Gastrocnemius medialis (tissue), 4 donors: ENCODE results near the gene GRIK4. TPM values are rescaled to one million over a fixed set of nuclear protein-coding genes. Genes with fewer than 3 reads are reported as not detected.

Source experiments
- ATAC-seq, 2 donors: fragments of 150-250 bp; one replicate each; pipeline ENCODE4 v1.9.1; 2016
- DNase-seq, 2 donors: peaks; one replicate each; pipeline ENCODE4 v3.0.0-alpha.2; 2019
- H3K27ac ChIP-seq, 4 donors: fragments of 200-600 bp; sonication (generic); 1 replicate in 1 of 4; 2 replicates in 3 of 4; pipeline ENCODE4 v1.5.1; 2016 to 2018; ENCODE audit warnings: mild to moderate bottlenecking in 2 of 4, moderate library complexity in 1 of 4
- H3K27me3 ChIP-seq, 3 donors: fragments of 200-600 bp; sonication (generic) in 2 of 3; 1 replicate in 1 of 3; 2 replicates in 2 of 3; pipeline versions ENCODE4 v1.5.1 to v1.6.0; 2016 to 2019; ENCODE audit warnings: mild to moderate bottlenecking in 1 of 3, moderate library complexity in 1 of 3
- H3K36me3 ChIP-seq, 2 donors: fragments of 200-600 bp; sonication (generic) in 1 of 2; one replicate each; pipeline ENCODE4 v1.5.1; 2017 to 2018
- H3K4me1 ChIP-seq, 2 donors: fragments of 200-600 bp; sonication (generic) in 1 of 2; one replicate each; pipeline ENCODE4 v1.5.1; 2016 to 2017; ENCODE audit warnings: mild to moderate bottlenecking in 2 of 2
- H3K4me3 ChIP-seq, 4 donors: fragments of 200-600 bp; sonication (generic) in 3 of 4; 1 replicate in 1 of 4; 2 replicates in 3 of 4; pipeline ENCODE4 v1.5.1; 2016 to 2019; ENCODE audit warnings: mild to moderate bottlenecking in 2 of 4
- H3K9me3 ChIP-seq, 3 donors: fragments of 200-600 bp; sonication (generic) in 2 of 3; 1 replicate in 1 of 3; 2 replicates in 2 of 3; pipeline ENCODE4 v1.5.1; 2016 to 2019
- CTCF ChIP-seq, 5 experiments: fragments of 450-650 bp in 3 of 5; fragments of 200-600 bp in 2 of 5; sonication (generic) in 2 of 5; IDR thresholded peaks in 4 of 5; conservative IDR thresholded peaks in 1 of 5; 1 replicate in 4 of 5; 2 replicates in 1 of 5; pipeline ENCODE4 v1.5.1; 2016 to 2019; ENCODE audit warnings: antibody characterized with exemption in 5 of 5, mild to moderate bottlenecking in 3 of 5, moderate library complexity in 3 of 5
- POLR2A ChIP-seq, 2 donors: fragments of 450-650 bp; IDR thresholded peaks; one replicate each; pipeline ENCODE4 v1.6.1; 2017; ENCODE audit warnings: antibody characterized with exemption in 2 of 2, mild to moderate bottlenecking in 2 of 2, moderate library complexity in 2 of 2
- in situ Hi-C, 4 donors: fragments of 200-750 bp; cut with MboI; loops; one replicate each; pipeline versions ENCODE4 v1.15.0 to v1.8.0; 2017; ENCODE audit warnings: low sequenced_read_pairs in 4 of 4
- intact Hi-C: fragments of 100-400 bp; cut with DNase I; formaldehyde crosslinking; loops from one replicate; pipeline ENCODE4 v1.15.1; 2023; ENCODE audit warnings: low total_unique reads
- total RNA-seq, 4 donors: library from RNA; depleted of rRNA; stranded (reverse); fragments of >200 nt; gene quantifications; one replicate each; pipeline versions ENCODE4 v1.1.0 to v1.2.3, GENCODE V29; 2016

The GRIK4 gene
- total RNA-seq, 4 donors from 2014 or later = 0.42 TPM; not detected in 3

- Histone ChIP-seq H3K9me3 (no peaks in the 10 kb centered on the region), H3K4me3 (no peak overlapping the region), H3K36me3 (no peaks in the 10 kb centered on the region), H3K4me1 (no peaks in the 10 kb centered on the region), H3K27ac (no peak overlapping the region), H3K27me3 (peaks cover 0 to 8% (median 0%) of the 10 kb centered on the region in 3 donors)
- in situ Hi-C loops = no loop called here
- TF ChIP-seq CTCF (IDR thresholded peaks at IDR 0.05 in 4 of 5, conservative IDR thresholded peaks at IDR 0.05 in 1 of 5) = no peak
- TF ChIP-seq POLR2A (IDR thresholded peaks at IDR 0.05) = no peak
- intact Hi-C loops = no loop called here
- no peak for DNase-seq
- ATAC-seq = no peak
Observed at GRCh38 chr11:120528749-120529148, 17.2 kb downstream of the GRIK4 start.

GRCh38 chr11:120529214-120529613 lies 17.7 kb downstream of the GRIK4 start:
- intact Hi-C loops (no loop called here), in situ Hi-C loops (no loop called here)
- Histone ChIP-seq H3K27me3 (peaks cover 0 to 8% (median 0%) of the 10 kb centered on the region in 3 donors), H3K27ac (no peak overlapping the region), H3K9me3 (no peaks in the 10 kb centered on the region), H3K4me3 (no peak overlapping the region), H3K36me3 (no peaks in the 10 kb centered on the region), H3K4me1 (no peaks in the 10 kb centered on the region)
- no peak for DNase-seq
- ATAC-seq = no peak
- no peak for TF ChIP-seq POLR2A (IDR thresholded peaks at IDR 0.05)
- TF ChIP-seq CTCF (IDR thresholded peaks at IDR 0.05 in 4 of 5, conservative IDR thresholded peaks at IDR 0.05 in 1 of 5) = no peak

- in situ Hi-C loops = no loop called here
- no peak for ATAC-seq
- peaks cover 0 to 8% (median 0%) of the 10 kb centered on the region in 3 donors for H3K27me3 ChIP-seq
Observed at GRCh38 chr11:120529911-120530310, 18.4 kb downstream of the GRIK4 start.

GRCh38 chr11:120532082-120532831 lies 20.7 kb downstream of the GRIK4 start:
- H3K27me3 ChIP-seq = peaks cover 0 to 8% (median 0%) of the 10 kb centered on the region in 3 donors
- intact Hi-C loops (no loop called here), in situ Hi-C loops (no loop called here)
- no peaks in the 10 kb centered on the region for H3K9me3 ChIP-seq
- DNase-seq = no peak
- H3K27ac ChIP-seq = no peak overlapping the region
- no peaks in the 10 kb centered on the region for H3K36me3 ChIP-seq
- no peaks in the 10 kb centered on the region for H3K4me1 ChIP-seq
- no peak for TF ChIP-seq POLR2A (IDR thresholded peaks at IDR 0.05)
- no peak for TF ChIP-seq CTCF (IDR thresholded peaks at IDR 0.05 in 4 of 5, conservative IDR thresholded peaks at IDR 0.05 in 1 of 5)
- H3K4me3 ChIP-seq = no peak overlapping the region
- no peak for ATAC-seq

More at GRCh38 chr11:120529911-120530310, 18.4 kb downstream of the GRIK4 start:
- Histone ChIP-seq H3K4me1 (no peaks in the 10 kb centered on the region), H3K36me3 (no peaks in the 10 kb centered on the region), H3K9me3 (no peaks in the 10 kb centered on the region), H3K4me3 (no peak overlapping the region), H3K27ac (no peak overlapping the region)
- intact Hi-C loops = no loop called here
- TF ChIP-seq CTCF (IDR thresholded peaks at IDR 0.05 in 4 of 5, conservative IDR thresholded peaks at IDR 0.05 in 1 of 5) (no peak), POLR2A (IDR thresholded peaks at IDR 0.05) (no peak)
- DNase-seq = no peak
